BE2C (cell line): Measurements from ENCODE around the gene RPS6KA1.

ENCODE experiments used
- DNase-seq: peaks from one replicate; pipeline ENCODE4 v3.0.0-alpha.2; 2020
- H3K27me3 ChIP-seq: fragments of 250-450 bp; sonication (Bioruptor Pico); 2 replicates; pipeline ENCODE4 v1.5.1; 2020; ENCODE audit warnings: mild to moderate bottlenecking
- H3K36me3 ChIP-seq: fragments of 250-450 bp; sonication (Bioruptor Pico); 2 replicates; pipeline ENCODE4 v1.5.1; 2020; ENCODE audit warnings: mild to moderate bottlenecking
- H3K4me1 ChIP-seq: fragments of 250-450 bp; sonication (Bioruptor Pico); 2 replicates; pipeline ENCODE4 v1.5.1; 2020
- H3K4me3 ChIP-seq: 2 replicates; pipeline ENCODE4 v1.5.1; 2011; ENCODE audit warnings: low read depth, low read length
- H3K9me3 ChIP-seq: fragments of 250-450 bp; sonication (Bioruptor Pico); 2 replicates; pipeline ENCODE4 v1.5.1; 2020
- TF ChIP-seq, protein P1 (sequence below): IDR thresholded peaks from 2 replicates; pipeline ENCODE4 v1.5.1; 2012; ENCODE audit warnings: mild to moderate bottlenecking, low read depth, low read length

The RPS6KA1 gene

GRCh38 chr1:26554781-26555180 lies 25.2 kb downstream of the RPS6KA1 start:
- no peaks in the 10 kb centered on the region for H3K36me3 ChIP-seq
- no peak for DNase-seq
- no peak overlapping the region for H3K4me3 ChIP-seq
- H3K4me1 ChIP-seq = no peaks in the 10 kb centered on the region
- H3K9me3 ChIP-seq = no peaks in the 10 kb centered on the region
- TF ChIP-seq, protein P1, sequence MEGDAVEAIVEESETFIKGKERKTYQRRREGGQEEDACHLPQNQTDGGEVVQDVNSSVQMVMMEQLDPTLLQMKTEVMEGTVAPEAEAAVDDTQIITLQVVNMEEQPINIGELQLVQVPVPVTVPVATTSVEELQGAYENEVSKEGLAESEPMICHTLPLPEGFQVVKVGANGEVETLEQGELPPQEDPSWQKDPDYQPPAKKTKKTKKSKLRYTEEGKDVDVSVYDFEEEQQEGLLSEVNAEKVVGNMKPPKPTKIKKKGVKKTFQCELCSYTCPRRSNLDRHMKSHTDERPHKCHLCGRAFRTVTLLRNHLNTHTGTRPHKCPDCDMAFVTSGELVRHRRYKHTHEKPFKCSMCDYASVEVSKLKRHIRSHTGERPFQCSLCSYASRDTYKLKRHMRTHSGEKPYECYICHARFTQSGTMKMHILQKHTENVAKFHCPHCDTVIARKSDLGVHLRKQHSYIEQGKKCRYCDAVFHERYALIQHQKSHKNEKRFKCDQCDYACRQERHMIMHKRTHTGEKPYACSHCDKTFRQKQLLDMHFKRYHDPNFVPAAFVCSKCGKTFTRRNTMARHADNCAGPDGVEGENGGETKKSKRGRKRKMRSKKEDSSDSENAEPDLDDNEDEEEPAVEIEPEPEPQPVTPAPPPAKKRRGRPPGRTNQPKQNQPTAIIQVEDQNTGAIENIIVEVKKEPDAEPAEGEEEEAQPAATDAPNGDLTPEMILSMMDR = no peak
- no peaks in the 10 kb centered on the region for H3K27me3 ChIP-seq

- Histone ChIP-seq H3K27me3 (no peaks in the 10 kb centered on the region), H3K9me3 (no peaks in the 10 kb centered on the region), H3K36me3 (no peaks in the 10 kb centered on the region), H3K4me1 (no peaks in the 10 kb centered on the region), H3K4me3 (no peak overlapping the region)
- TF ChIP-seq, protein P1 = no peak
- DNase-seq = peak; percentile 24
These were observed 26.0 kb downstream of the RPS6KA1 start for GRCh38 chr1:26555550-26555981.

DNA sequence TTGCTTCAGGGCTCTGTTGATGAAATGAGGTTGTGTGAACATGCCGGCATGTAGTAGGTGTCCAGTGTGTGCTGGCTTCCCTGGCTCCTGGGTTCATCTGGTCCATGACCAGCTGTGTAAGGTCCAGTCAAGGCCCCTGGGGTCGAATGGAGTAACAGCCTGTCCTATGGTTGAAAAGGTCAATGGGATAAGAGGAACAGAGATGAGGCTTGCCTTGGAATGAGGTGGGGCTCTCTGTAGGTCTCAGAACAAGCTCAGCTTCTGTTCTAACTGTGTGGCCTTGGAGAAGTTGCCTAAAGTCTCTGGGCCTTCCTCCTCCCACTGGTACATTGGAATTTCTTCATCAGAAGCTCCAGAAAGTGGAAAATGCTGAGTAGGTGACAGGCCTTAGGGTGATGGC lies 26.6 kb downstream of the RPS6KA1 start:
- no peaks in the 10 kb centered on the region for H3K36me3 ChIP-seq
- no peaks in the 10 kb centered on the region for H3K9me3 ChIP-seq
- H3K4me3 ChIP-seq = no peak overlapping the region
- no peaks in the 10 kb centered on the region for H3K4me1 ChIP-seq
- no peak for DNase-seq
- TF ChIP-seq, protein P1 = no peak
- no peaks in the 10 kb centered on the region for H3K27me3 ChIP-seq

DNA sequence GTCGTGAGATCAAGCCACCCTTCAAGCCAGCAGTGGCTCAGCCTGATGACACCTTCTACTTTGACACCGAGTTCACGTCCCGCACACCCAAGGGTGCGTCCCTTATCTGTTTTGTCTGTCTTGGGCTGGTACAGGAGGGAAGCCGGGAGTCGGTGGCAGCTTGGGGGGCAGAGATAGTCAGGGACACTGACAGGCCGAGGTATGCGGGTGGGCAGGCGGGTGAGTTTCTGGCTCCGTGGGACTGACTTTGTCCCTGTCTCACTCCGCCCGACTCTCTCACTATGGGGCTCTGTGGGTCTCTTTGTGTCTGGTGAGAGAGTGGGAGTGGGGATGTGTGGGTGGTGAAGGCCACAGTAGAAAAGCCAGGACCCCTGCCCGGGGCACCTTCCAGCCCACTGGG lies 27.4 kb downstream of the RPS6KA1 start:
- Histone ChIP-seq H3K4me1 (no peaks in the 10 kb centered on the region), H3K9me3 (no peaks in the 10 kb centered on the region), H3K36me3 (no peaks in the 10 kb centered on the region), H3K4me3 (no peak overlapping the region), H3K27me3 (no peaks in the 10 kb centered on the region)
- no peak for DNase-seq
- TF ChIP-seq, protein P1 = no peak

DNA sequence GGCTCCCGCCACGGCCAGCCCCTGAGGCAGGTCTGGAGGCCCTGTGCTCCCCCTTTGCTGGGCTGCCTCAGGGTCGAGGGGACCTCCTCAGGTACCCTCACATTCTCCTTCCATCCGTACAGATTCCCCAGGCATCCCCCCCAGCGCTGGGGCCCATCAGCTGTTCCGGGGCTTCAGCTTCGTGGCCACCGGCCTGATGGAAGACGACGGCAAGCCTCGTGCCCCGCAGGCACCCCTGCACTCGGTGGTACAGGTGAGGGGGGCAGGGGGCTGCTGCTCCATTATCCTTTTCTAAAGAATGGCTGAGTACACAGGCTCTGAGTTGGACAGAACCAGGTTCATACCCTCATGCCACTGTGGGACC lies 29.1 kb downstream of the RPS6KA1 start:
- no peaks in the 10 kb centered on the region for H3K36me3 ChIP-seq
- TF ChIP-seq, protein P1 = no peak
- H3K4me3 ChIP-seq = no peak overlapping the region

DNA sequence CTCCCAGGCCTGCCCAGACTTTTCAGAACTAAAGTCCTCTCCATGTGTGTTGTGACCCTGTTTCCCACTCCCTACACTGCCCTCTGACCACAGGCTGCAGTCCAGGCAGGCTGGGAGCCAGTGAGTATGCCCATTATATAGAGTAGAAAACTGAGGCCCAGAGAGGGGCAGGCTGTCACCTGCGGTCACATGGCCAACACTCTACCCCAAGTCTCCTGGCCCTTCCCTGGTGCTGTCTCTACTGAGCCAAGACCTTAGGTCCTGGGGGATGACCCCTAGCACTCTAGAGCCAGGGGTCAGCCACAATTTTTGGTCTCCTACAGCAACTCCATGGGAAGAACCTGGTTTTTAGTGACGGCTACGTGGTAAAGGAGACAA lies 30.8 kb downstream of the RPS6KA1 start:
- H3K4me3 ChIP-seq = no peak overlapping the region
- no peaks in the 10 kb centered on the region for H3K4me1 ChIP-seq
- no peak for DNase-seq
- no peaks in the 10 kb centered on the region for H3K9me3 ChIP-seq
- TF ChIP-seq, protein P1 = no peak
- no peaks in the 10 kb centered on the region for H3K36me3 ChIP-seq
- H3K27me3 ChIP-seq = no peaks in the 10 kb centered on the region

More for the DNA sequence above, 29.1 kb downstream of the RPS6KA1 start:
- Histone ChIP-seq H3K9me3 (no peaks in the 10 kb centered on the region), H3K4me1 (no peaks in the 10 kb centered on the region), H3K27me3 (no peaks in the 10 kb centered on the region)
- DNase-seq = no peak
